ENCODE measurements around the gene COL5A1.
A peak's percentile ranks its signal among the peaks of the same experiment; 100 is the strongest.

Gene COL5A1

DNA sequence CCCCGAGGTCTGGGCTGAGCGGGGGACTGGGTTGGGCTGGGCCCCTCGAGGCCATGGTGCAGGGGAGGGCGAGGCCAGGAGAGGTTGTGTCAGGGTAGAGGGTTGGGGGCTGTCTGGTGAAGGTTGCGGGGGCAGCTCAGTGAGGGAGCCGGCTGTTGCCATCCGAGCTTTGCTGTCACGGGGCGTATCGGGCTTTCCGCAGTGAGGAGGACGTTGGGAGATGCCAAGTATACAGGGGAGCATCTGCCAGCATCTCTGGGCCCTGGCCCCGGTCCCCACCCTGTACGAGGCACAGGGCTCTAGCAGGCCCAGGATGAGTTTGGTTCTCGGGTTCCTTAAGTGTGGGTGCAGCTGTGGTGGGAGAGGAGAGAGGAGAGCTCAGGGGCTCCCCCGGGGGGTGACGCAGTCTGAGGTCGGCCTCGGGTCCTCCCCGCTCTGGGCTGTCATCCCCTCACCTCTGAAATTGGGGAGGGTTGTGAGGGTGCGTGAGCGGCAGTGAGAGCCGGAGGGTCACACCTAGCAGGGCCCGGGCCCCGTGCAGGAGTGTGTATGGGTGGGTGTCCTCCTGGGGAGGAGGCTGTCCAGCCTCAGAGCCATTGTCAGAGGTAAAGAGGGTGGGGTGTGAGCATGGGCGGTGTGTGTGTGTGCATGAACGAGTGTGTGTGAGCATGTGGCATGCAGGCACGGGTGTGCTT lies 87.3 kb downstream of the COL5A1 start:
- H3K4me3 ChIP-seq (ENCODE audit: low read length) = no peak overlapping the region
- DNase-seq (ENCODE audit: low read depth) = no peak
- TF ChIP-seq, protein P1, sequence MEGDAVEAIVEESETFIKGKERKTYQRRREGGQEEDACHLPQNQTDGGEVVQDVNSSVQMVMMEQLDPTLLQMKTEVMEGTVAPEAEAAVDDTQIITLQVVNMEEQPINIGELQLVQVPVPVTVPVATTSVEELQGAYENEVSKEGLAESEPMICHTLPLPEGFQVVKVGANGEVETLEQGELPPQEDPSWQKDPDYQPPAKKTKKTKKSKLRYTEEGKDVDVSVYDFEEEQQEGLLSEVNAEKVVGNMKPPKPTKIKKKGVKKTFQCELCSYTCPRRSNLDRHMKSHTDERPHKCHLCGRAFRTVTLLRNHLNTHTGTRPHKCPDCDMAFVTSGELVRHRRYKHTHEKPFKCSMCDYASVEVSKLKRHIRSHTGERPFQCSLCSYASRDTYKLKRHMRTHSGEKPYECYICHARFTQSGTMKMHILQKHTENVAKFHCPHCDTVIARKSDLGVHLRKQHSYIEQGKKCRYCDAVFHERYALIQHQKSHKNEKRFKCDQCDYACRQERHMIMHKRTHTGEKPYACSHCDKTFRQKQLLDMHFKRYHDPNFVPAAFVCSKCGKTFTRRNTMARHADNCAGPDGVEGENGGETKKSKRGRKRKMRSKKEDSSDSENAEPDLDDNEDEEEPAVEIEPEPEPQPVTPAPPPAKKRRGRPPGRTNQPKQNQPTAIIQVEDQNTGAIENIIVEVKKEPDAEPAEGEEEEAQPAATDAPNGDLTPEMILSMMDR (conservative IDR thresholded peaks at IDR 0.05; ENCODE audit: low read length) = no peak

DNA sequence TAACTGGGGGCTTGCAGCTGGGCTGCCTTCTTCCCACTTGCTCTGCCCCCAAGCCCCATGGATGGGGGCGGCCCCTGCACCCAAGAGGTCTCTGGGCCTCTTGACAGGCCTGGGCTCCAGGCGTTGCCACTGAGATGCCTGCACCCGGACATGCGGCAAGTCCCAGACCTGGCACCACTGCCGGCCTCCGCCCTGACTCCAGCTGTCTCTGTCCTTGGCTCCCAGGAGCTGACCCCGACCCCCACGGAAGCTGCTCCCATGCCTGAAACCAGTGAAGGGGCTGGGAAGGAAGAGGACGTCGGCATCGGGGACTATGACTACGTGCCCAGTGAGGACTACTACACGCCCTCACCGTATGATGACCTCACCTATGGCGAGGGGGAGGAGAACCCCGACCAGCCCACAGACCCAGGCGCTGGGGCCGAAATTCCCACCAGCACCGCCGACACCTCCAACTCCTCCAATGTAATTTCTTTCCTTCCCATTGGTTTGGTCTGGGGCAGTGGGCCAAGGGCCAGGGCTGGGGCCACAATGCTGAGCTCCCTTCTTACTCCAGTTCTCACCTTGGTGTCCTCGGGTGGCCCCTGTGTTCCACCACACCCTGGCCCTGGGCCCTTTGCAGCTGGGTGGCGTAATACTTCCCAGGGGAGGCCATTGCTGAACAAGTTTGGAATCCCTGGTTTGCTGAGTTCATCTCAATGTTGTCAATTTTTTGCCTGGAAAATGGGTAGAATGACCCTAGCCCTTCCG lies 88.6 kb downstream of the COL5A1 start:
- TF ChIP-seq, protein P1 (conservative IDR thresholded peaks at IDR 0.05; ENCODE audit: low read length) = no peak
- H3K4me3 ChIP-seq (ENCODE audit: low read length) = no peak overlapping the region
- peak; percentile 42 for DNase-seq (ENCODE audit: low read depth)

DNA sequence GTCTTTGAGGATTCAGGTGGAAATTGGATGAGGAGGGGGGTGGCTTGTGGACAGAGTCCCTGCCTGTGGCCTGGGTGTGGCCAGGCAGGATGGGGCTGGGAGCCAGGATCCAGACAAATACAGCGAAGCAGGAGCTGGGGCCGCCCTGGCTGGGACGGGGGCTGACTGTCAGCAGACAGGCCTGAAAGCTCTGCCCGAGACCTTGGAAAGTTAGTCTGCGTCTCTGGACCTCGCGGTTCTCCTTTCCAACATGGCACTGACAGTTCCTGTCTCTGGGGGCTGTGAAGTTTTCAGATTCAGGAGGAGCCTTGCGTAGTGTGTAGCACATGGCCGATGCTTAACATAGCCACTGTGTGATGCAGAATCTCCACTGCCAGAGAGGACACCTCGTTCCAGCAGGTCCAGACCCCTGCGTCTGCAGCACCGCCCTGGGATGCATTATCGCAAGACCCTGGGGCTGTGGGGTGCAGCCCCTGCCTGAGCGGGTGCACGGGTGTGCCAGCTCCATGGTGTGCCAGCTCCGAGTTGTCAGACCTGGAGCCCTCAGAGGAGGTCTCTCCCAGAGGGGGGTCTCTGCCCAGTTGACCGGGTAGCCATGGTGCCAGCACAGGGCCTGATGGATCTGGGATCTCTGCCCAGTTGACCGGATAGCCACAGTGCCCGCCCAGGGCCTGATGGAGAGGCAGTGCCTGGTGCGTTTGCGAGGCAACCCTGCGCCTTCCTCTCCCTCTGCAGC lies 89.3 kb downstream of the COL5A1 start:
- no peak overlapping the region for H3K4me3 ChIP-seq (ENCODE audit: low read length)
- TF ChIP-seq, protein P1 (conservative IDR thresholded peaks at IDR 0.05; ENCODE audit: low read length) = no peak
- DNase-seq (ENCODE audit: low read depth) = no peak

DNA sequence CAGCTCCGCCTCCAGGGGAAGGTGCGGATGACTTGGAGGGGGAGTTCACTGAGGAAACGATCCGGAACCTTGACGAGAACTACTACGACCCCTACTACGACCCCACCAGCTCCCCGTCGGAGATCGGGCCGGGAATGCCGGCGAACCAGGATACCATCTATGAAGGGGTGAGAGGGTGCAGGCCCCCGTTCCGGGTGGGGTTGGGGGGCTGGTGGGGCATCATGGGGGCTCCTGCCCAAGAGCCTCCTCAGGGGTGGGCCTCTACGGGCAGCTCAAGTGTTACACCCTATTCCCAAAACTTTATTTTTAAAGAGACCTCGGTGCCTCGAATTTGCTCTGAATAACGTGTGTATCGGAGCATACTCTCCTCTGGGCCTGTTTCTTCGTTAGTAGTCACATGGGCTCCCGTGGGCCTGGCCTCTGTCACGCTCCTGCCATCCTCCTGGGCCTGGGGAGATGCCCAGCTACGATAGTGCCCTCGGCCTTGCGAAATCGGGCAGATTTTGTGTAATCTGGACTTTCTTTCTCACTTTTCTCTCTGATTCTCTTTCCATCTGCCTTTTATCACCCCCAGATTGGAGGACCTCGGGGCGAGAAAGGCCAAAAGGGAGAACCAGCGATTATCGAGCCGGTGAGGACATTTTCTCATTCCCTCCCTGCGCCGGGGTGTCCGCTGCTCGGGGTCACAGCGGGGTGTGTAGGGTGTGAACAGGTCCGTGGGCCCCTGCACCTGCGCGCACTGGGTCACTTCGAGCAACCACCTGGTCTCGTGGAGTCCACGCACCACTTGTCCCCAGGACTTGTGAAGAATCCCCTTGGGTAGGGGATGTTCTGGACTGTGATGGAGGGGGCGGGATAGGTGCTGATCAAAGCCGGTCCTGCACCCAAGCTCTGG lies 90.1 kb downstream of the COL5A1 start:
- TF ChIP-seq, protein P1 (conservative IDR thresholded peaks at IDR 0.05; ENCODE audit: low read length) = no peak
- H3K4me3 ChIP-seq (ENCODE audit: low read length) = no peak overlapping the region
- DNase-seq (ENCODE audit: low read depth) = no peak

DNA sequence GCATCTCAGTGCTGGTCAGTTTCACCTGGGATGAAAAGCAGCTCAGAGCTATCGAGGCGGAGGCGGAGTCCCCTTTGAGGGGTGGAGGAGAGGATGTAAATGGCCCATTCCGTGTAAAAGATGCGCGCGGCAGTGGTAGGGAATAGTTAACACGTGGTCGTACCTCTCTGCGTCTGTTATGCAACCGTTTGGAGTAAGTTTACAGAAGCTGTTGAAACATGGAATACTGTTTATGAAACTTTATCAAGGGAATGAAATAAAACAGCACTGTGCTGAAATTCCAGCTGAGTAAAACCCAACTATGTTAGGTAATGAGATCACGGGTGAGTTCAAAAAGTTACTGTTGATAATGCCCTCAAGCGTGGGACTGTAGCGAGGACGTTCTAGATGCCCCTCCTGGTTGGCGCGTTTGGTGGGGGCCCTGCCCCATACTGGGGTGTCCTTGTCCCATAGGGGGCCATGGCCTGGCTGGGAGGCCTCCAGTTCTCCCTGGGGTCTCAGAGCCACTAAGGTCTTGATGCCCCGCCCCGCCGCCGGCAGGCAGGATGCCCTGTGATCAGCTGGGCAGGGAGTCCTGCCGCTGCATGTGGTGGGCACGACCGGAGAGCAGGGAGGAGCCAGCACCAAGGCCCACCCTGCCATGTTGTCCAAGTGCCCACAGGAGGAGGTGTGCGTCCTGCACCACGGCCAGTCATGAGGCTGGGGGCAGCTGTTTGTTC lies 90.9 kb downstream of the COL5A1 start:
- TF ChIP-seq, protein P1 (conservative IDR thresholded peaks at IDR 0.05; ENCODE audit: low read length) = no peak
- no peak overlapping the region for H3K4me3 ChIP-seq (ENCODE audit: low read length)
- DNase-seq (ENCODE audit: low read depth) = peak; percentile 43
